GM12891 (cell line): ENCODE results near the gene CHST1.

Source experiments
- DNase-seq: peaks from one replicate; pipeline ENCODE4 v3.0.0; 2011; ENCODE audit warnings: low spot score; ENCODE audit not compliant: insufficient read length
- FAIRE-seq: peaks from 2 replicates; lab custom pipeline; 2011; peaks lifted over from hg19 to GRCh38; lab: Jason Lieb, UNC
- PAX5 ChIP-seq: IDR thresholded peaks from 2 replicates; pipeline ENCODE4 v1.6.1; 2011; ENCODE audit warnings: low read length, moderate library complexity, mild to moderate bottlenecking; ENCODE audit not compliant: insufficient read depth, severe bottlenecking
- POLR2A ChIP-seq: IDR thresholded peaks from 2 replicates; pipeline ENCODE4 v1.6.1; 2011; ENCODE audit warnings: low read depth, low read length, control low read depth
- POLR2AphosphoS5 ChIP-seq: IDR thresholded peaks from 2 replicates; pipeline ENCODE4 v1.6.1; 2011; ENCODE audit warnings: low read depth, low read length, control low read depth
- POU2F2 ChIP-seq: IDR thresholded peaks from 2 replicates; pipeline ENCODE4 v1.6.1; 2011; ENCODE audit warnings: low read depth, mild to moderate bottlenecking, control low read depth, low read length, moderate library complexity
- SPI1 ChIP-seq: IDR thresholded peaks from 2 replicates; pipeline ENCODE4 v1.6.1; 2011; ENCODE audit warnings: low read depth, low read length, control low read depth
- TAF1 ChIP-seq: IDR thresholded peaks from 2 replicates; pipeline ENCODE4 v1.6.1; 2011; ENCODE audit warnings: low read depth, low read length, control low read depth

The CHST1 gene

DNA sequence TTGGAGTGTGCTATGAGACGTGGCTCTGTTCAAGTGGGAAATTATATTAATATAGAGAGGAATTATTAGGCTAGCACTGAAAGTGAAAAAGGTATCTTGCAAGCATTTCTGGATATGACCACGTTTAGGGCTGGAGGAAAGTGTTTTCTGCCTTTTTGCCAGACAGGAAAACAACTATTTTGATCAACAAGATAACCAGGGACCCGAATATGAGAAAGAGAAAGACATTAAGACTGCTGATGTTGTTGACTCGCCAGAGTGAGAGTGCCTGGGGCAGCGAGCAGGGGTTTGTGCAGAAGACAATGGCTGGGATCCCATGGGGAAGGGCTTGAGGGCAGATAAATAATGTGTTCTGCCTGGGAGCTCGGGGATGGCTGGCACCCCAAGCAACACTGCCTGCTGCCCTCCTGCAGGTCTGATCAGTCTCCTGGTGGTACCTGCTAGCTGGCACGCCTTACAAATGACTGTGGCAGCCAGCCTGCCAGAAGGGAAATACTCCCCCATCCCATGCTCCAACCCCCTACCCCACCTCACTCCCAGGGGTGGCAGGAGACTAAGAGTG is 23.1 kb upstream of the CHST1 start:
- no peak for DNase-seq
- no peak for TF ChIP-seq POLR2A
- TF ChIP-seq SPI1 = no peak
- no peak for TF ChIP-seq TAF1
- no peak for TF ChIP-seq POLR2AphosphoS5
- no peak for TF ChIP-seq PAX5
- no peak for TF ChIP-seq POU2F2
- FAIRE-seq = no peak

DNA sequence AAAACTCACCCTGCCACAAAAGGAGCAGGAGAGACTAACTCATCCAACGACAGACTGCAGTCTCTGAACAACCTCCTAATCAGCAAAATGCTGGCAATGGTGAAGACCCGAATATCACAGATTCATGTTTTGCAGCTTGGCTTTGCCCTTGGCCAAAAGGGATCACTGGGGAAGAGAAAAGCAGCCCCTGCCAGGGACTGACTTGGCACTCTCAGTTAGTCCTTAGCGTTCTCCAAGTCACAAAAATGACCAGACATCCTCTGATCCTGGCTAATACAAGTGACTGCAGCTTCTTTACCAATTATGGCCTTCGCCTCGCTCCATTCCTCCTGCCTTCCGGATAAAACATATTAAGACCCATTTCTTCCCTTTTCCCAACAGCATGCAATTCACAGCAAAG is 22.4 kb upstream of the CHST1 start:
- DNase-seq = no peak
- TF ChIP-seq POU2F2 = no peak
- TF ChIP-seq SPI1 = no peak
- no peak for FAIRE-seq

- no peak for DNase-seq
- no peak for FAIRE-seq
- no peak for TF ChIP-seq PAX5
- TF ChIP-seq POLR2AphosphoS5 = no peak
- no peak for TF ChIP-seq SPI1
- TF ChIP-seq TAF1 = no peak
- no peak for TF ChIP-seq POLR2A
- TF ChIP-seq POU2F2 = no peak
Observed at GRCh38 chr11:45685964-45686537, 20.6 kb upstream of the CHST1 start.

GRCh38 chr11:45684440-45684839 is 19.0 kb upstream of the CHST1 start:
- DNase-seq (no peak), FAIRE-seq (no peak)
- TF ChIP-seq POLR2A (no peak), POLR2AphosphoS5 (no peak)

GRCh38 chr11:45683271-45684058 is 18.0 kb upstream of the CHST1 start:
- DNase-seq (no peak), FAIRE-seq (no peak)
- no peak for TF ChIP-seq POLR2AphosphoS5
- no peak for TF ChIP-seq POLR2A
- no peak for TF ChIP-seq POU2F2
- no peak for TF ChIP-seq SPI1

DNA sequence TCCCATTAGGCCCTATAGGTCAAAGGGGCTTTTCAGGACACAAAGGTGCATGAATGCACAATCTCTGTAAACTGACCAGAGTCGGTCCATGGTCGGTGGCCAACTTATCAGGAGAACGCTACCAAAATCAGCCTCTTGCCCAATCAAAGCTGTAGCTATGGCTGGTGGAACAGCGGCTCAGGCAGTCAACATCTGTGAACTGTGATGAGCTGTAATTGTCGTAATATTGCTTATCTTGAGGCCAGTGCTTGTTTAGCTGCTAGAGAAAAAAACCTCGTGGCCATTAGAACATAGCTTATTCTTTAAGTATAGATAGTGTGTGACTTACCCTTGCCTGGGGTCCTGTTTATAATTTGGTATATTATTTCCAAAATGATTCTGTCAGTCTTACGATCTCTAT is 14.4 kb upstream of the CHST1 start:
- no peak for TF ChIP-seq TAF1
- TF ChIP-seq PAX5 = no peak
- no peak for TF ChIP-seq POLR2AphosphoS5
- TF ChIP-seq SPI1 = no peak
- no peak for TF ChIP-seq POLR2A
- TF ChIP-seq POU2F2 = no peak

GRCh38 chr11:45678976-45679375 is 13.6 kb upstream of the CHST1 start:
- TF ChIP-seq POLR2A = no peak
- no peak for TF ChIP-seq PAX5
- no peak for TF ChIP-seq TAF1
- TF ChIP-seq POLR2AphosphoS5 = no peak
- no peak for TF ChIP-seq SPI1
- no peak for TF ChIP-seq POU2F2
- DNase-seq = no peak
- FAIRE-seq = no peak

More for the DNA sequence above, 14.4 kb upstream of the CHST1 start:
- FAIRE-seq (no peak), DNase-seq (no peak)

DNA sequence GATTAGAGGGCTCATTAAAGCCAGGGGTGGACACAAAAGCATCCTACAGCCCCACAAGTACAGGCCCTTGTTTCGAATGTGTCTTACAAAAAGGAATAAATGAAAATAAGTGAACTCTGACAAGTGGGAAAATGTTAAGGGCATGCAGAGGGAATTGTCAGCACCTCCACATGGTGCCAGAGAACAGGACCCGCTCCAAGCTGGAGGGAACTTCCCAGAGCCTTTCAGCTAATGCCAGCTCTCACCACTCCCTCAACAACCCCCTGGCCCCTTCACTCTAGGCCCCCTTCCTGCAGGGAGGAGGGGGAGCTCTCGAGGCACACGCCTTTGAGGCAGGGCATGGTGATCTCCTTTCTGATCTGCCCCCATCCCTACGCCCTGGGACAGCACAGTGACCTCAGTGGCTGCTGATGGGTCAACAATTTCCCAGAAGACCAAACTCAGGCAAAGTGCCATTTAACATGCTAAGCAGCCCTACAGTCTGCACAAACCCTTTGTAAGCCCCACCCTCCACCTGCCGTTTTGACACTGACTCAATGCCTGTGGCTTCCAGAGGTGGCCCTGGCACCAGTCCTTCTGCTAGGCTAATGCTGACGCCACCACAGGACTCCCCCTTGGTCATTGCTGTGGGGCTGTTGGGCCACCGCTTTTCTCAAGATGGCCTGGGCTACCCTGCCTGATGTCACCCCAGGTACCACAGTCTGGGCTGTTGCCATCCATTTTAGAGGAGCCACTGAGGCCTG is 12.5 kb upstream of the CHST1 start:
- DNase-seq (no peak), FAIRE-seq (no peak)
- no peak for TF ChIP-seq PAX5
- TF ChIP-seq TAF1 = no peak
- no peak for TF ChIP-seq SPI1
- no peak for TF ChIP-seq POLR2AphosphoS5
- TF ChIP-seq POLR2A = no peak
- TF ChIP-seq POU2F2 = no peak

DNA sequence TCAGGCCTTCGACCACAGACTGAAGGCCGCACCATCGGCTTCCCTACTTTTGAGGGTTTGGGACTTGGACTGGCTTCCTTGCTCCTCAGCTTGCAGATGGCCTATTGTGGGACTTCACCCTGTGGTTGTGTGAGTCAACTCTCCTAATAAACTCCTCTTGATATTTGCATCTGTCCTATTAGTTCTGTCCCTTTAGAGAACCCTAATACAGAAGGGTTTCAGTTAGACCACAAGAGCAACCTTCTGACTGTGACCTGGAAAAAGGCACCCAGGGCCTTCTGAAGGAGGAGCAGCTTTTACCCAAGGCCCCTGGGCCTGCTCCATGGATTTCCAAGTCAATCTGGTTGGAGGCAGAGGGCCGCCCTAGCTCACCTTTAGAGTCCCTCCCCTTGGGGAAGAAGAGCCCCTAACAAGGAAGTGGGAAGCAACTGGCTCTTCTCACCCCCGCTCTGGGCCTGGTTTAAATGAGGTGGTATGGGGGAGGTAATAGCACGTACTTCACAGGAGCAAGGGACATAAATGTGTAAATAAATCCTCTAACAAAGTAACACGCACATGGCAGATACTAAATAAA is 11.2 kb upstream of the CHST1 start:
- TF ChIP-seq TAF1 = no peak
- TF ChIP-seq PAX5 = no peak
- peak; percentile 75 for TF ChIP-seq POU2F2
- no peak for TF ChIP-seq POLR2AphosphoS5
- TF ChIP-seq SPI1 = 0 out of 2 replicates have a peak, but pooled peaks have one; percentile 36
- no peak for DNase-seq
- peak; percentile 68 for FAIRE-seq

DNA sequence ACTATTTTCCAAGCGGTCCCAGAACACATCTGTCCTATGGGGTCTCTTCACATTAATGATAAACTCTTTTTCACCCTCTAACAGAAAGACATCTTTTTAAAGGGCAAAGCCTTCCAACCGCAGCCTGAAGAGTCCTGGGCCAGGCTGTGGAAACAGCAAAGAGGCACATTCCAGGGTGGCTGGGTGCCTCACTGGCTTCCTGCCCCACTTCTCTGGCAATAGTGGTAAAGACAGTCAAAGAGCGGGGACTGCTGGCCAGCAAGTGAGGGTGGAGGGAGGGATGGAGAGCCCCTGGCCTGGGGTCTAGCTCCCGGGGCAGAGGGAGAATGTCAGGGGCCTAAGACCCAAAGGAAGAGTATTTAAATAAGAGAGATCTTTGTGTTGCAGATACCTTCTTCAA is 10.2 kb upstream of the CHST1 start:
- no peak for TF ChIP-seq SPI1
- TF ChIP-seq POLR2AphosphoS5 = no peak
- no peak for TF ChIP-seq TAF1
- no peak for TF ChIP-seq PAX5
- TF ChIP-seq POLR2A = no peak
- no peak for TF ChIP-seq POU2F2
- FAIRE-seq (no peak), DNase-seq (no peak)
